HepG2 (cell line): Measurements from ENCODE around the gene TMEM143. TPM values are rescaled to one million over a fixed set of nuclear protein-coding genes. Genes with fewer than 3 reads are reported as not detected.

ENCODE experiments used
- GPN1 ChIP-seq: sonication (generic); formaldehyde crosslinking; IDR thresholded peaks from 2 replicates; pipeline ENCODE4 v1.5.1; 2020; ENCODE audit warnings: missing genetic modification reagents, borderline replicate concordance
- HOXA5 ChIP-seq: sonication (generic); formaldehyde crosslinking; IDR thresholded peaks from 2 replicates; pipeline ENCODE4 v1.4.0; 2020; ENCODE audit warnings: missing genetic modification reagents
- MAFK ChIP-seq, 2 experiments: IDR thresholded peaks in 1 of 2; conservative IDR thresholded peaks in 1 of 2; 2 replicates each; pipeline ENCODE4 v1.6.1; 2011; ENCODE audit warnings: improper control_type of control experiment in 2 of 2, low read length in 2 of 2
- MED13 ChIP-seq: sonication (generic); formaldehyde crosslinking; IDR thresholded peaks from 2 replicates; pipeline ENCODE4 v1.5.0; 2020; ENCODE audit warnings: missing genetic modification reagents
- MXI1 ChIP-seq: IDR thresholded peaks from 3 replicates; pipeline ENCODE4 v1.6.1; 2012; ENCODE audit warnings: low read depth, low read length, inconsistent platforms, borderline replicate concordance
- NKX3-1 ChIP-seq: sonication (generic); formaldehyde crosslinking; IDR thresholded peaks from 2 replicates; pipeline ENCODE4 v1.5.0; 2020; ENCODE audit warnings: missing genetic modification reagents
- PITX1 ChIP-seq: sonication (generic); formaldehyde crosslinking; IDR thresholded peaks from 2 replicates; pipeline ENCODE4 v1.5.1; 2020; ENCODE audit warnings: mild to moderate bottlenecking, missing genetic modification reagents
- RORA ChIP-seq: sonication (generic); formaldehyde crosslinking; IDR thresholded peaks from 2 replicates; pipeline ENCODE4 v1.5.0; 2020; ENCODE audit warnings: mild to moderate bottlenecking, missing genetic modification reagents, moderate library complexity
- SETDB1 ChIP-seq: sonication (generic); formaldehyde crosslinking; IDR thresholded peaks from 2 replicates; pipeline ENCODE4 v1.5.1; 2020; ENCODE audit warnings: missing genetic modification reagents, mild to moderate bottlenecking, borderline replicate concordance
- SIN3B ChIP-seq: fragments of 150-350 bp; IDR thresholded peaks from 2 replicates; pipeline ENCODE4 v1.6.1; 2014; ENCODE audit warnings: low read length
- TRIM24 ChIP-seq: sonication (generic); formaldehyde crosslinking; IDR thresholded peaks from 2 replicates; pipeline ENCODE4 v1.8.0; 2022; ENCODE audit warnings: mild to moderate bottlenecking, missing genetic modification reagents
- YEATS2 ChIP-seq: sonication (generic); formaldehyde crosslinking; IDR thresholded peaks from 2 replicates; pipeline ENCODE4 v1.4.0; 2020; ENCODE audit warnings: missing genetic modification reagents, borderline replicate concordance
- ZC3H13 ChIP-seq: sonication (generic); formaldehyde crosslinking; IDR thresholded peaks from 2 replicates; pipeline ENCODE4 v1.8.1; 2023; ENCODE audit warnings: mild to moderate bottlenecking, missing genetic modification reagents, moderate library complexity
- ZFAT ChIP-seq: sonication (generic); formaldehyde crosslinking; conservative IDR thresholded peaks from 2 replicates; pipeline ENCODE4 v1.8.1; 2023; ENCODE audit warnings: missing genetic modification reagents, inconsistent platforms
- ZNF292 ChIP-seq: sonication (generic); formaldehyde crosslinking; IDR thresholded peaks from 2 replicates; pipeline ENCODE4 v1.8.1; 2022; ENCODE audit warnings: mild to moderate bottlenecking, low read depth, missing genetic modification reagents, borderline replicate concordance
- ZNF30 ChIP-seq: sonication (generic); formaldehyde crosslinking; IDR thresholded peaks from 2 replicates; pipeline ENCODE4 v1.5.0; 2020; ENCODE audit warnings: mild to moderate bottlenecking, missing genetic modification reagents
- ZNF543 ChIP-seq: sonication (generic); formaldehyde crosslinking; IDR thresholded peaks from 2 replicates; pipeline ENCODE4 v1.4.0; 2020; ENCODE audit warnings: mild to moderate bottlenecking, missing genetic modification reagents
- ZNF552 ChIP-seq: sonication (generic); formaldehyde crosslinking; IDR thresholded peaks from 2 replicates; pipeline ENCODE4 v1.9.0; 2022; ENCODE audit warnings: missing genetic modification reagents, mild to moderate bottlenecking, borderline replicate concordance
- ZNF619 ChIP-seq: sonication (generic); formaldehyde crosslinking; IDR thresholded peaks from 2 replicates; pipeline ENCODE4 v1.4.0; 2020; ENCODE audit warnings: mild to moderate bottlenecking, missing genetic modification reagents
- ZNF775 ChIP-seq: sonication (generic); formaldehyde crosslinking; IDR thresholded peaks from 2 replicates; pipeline ENCODE4 v1.4.0; 2020; ENCODE audit warnings: missing genetic modification reagents, mild to moderate bottlenecking, moderate library complexity, borderline replicate concordance
- ZNF781 ChIP-seq: sonication (generic); formaldehyde crosslinking; IDR thresholded peaks from 2 replicates; pipeline ENCODE4 v1.5.1; 2020; ENCODE audit warnings: borderline replicate concordance, mild to moderate bottlenecking, missing genetic modification reagents; ENCODE audit errors: not compliant biosample characterization
- ZNF816 ChIP-seq: sonication (generic); formaldehyde crosslinking; IDR thresholded peaks from 2 replicates; pipeline ENCODE4 v1.8.0; 2022; ENCODE audit warnings: missing genetic modification reagents, mild to moderate bottlenecking, borderline replicate concordance
- ZNF891 ChIP-seq: sonication (generic); formaldehyde crosslinking; IDR thresholded peaks from 2 replicates; pipeline ENCODE4 v1.5.0; 2020; ENCODE audit warnings: mild to moderate bottlenecking, missing genetic modification reagents
- polyA plus RNA-seq, 8 experiments: library from polyadenylated mRNA; depleted of rRNA in 3 of 8; stranded (reverse) in 7 of 8; unstranded in 1 of 8; fragments of >200 nt; fragmentation: Illumina TruSeq in 4 of 8; extraction: Trizol in 4 of 8; gene quantifications; 2 replicates each; pipeline versions ENCODE4 v1.2.1 to v1.2.3, GENCODE V29; 2011 to 2016; ENCODE audit warnings: low read depth in 4 of 8, missing spikeins in 1 of 8, mixed read lengths in 1 of 8; ENCODE audit not compliant: insufficient read depth in 1 of 8
- total RNA-seq, 5 experiments: library from RNA; depleted of rRNA; stranded (reverse); fragments of >200 nt; fragmentation: Illumina TruSeq; extraction: Trizol; gene quantifications; 2 replicates each; pipeline ENCODE4 v1.2.3, GENCODE V29; 2016; ENCODE audit warnings: low read depth in 1 of 5
- TF ChIP-seq, protein P1 (sequence below): sonication (generic); formaldehyde crosslinking; IDR thresholded peaks from 2 replicates; pipeline ENCODE4 v1.4.0; 2020; ENCODE audit warnings: missing genetic modification reagents
- TF ChIP-seq, protein P2 (sequence below): sonication (generic); formaldehyde crosslinking; IDR thresholded peaks from 2 replicates; pipeline ENCODE4 v1.4.0; 2020; ENCODE audit warnings: missing genetic modification reagents
- TF ChIP-seq, protein P3 (sequence below): sonication (generic); formaldehyde crosslinking; IDR thresholded peaks from 2 replicates; pipeline ENCODE4 v1.8.0; 2022; ENCODE audit warnings: mild to moderate bottlenecking, missing genetic modification reagents, moderate library complexity

TMEM143 gene
- total and polyA plus RNA-seq, 2 of the 13 experiments (the other 11 are each of a cell fraction or from before 2014, with no cell fraction given) = 7.7 to 11.3 TPM

DNA sequence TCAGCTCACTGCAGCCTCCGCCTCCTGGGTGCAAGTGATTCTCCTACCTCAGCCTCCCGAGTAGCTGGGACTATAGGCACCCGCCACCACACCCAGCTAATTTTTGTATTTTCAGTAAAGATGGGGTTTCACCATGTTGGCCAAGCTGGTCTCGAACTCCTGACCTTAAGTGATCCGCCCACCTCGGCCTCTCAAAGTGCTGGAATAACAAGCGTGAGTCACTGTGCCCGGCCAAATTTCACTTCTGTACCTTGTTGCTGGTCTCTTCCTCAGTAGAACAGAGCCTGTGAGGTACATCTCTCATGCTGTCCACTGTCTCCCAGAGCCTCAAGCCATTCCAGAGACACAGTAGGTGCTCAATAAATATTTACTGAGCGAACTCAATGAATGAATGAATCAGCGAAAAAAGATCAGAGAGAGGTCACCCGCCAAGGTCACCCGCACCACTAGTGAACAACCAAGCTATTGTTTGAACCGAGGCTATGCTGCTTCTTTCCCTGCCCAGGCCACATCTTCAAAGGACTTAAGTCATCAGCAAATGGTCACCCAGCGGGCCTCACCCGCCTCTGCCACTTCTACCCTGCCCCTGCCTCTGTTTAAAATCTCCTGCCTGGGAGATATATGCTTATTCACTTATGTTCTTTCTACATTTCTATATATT is 9.3 kb downstream of the TMEM143 start (continued):
- TF ChIP-seq, protein P1, sequence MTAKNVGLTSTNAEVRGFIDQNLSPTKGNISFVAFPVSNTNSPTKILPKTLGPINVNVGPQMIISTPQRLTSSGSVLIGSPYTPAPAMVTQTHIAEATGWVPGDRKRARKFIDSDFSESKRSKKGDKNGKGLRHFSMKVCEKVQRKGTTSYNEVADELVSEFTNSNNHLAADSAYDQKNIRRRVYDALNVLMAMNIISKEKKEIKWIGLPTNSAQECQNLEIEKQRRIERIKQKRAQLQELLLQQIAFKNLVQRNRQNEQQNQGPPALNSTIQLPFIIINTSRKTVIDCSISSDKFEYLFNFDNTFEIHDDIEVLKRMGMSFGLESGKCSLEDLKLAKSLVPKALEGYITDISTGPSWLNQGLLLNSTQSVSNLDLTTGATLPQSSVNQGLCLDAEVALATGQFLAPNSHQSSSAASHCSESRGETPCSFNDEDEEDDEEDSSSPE (CRISPR knock-in tag) = no peak
- TF ChIP-seq MXI1 = peak; percentile 33; the same call in 1 of the 3 replicates
- no peak for TF ChIP-seq MED13 (CRISPR knock-in tag)
- no peak for TF ChIP-seq SETDB1 (CRISPR knock-in tag)
- TF ChIP-seq TRIM24 = no peak
- TF ChIP-seq NKX3-1 (CRISPR knock-in tag) = no peak
- TF ChIP-seq, protein P2, sequence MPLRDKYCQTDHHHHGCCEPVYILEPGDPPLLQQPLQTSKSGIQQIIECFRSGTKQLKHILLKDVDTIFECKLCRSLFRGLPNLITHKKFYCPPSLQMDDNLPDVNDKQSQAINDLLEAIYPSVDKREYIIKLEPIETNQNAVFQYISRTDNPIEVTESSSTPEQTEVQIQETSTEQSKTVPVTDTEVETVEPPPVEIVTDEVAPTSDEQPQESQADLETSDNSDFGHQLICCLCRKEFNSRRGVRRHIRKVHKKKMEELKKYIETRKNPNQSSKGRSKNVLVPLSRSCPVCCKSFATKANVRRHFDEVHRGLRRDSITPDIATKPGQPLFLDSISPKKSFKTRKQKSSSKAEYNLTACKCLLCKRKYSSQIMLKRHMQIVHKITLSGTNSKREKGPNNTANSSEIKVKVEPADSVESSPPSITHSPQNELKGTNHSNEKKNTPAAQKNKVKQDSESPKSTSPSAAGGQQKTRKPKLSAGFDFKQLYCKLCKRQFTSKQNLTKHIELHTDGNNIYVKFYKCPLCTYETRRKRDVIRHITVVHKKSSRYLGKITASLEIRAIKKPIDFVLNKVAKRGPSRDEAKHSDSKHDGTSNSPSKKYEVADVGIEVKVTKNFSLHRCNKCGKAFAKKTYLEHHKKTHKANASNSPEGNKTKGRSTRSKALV (CRISPR knock-in tag) = no peak
- TF ChIP-seq ZNF891 (CRISPR knock-in tag) = no peak
- TF ChIP-seq YEATS2 (CRISPR knock-in tag) = no peak
- TF ChIP-seq ZFAT = no peak
- peak; percentile 72; the same call in 1 of the 2 replicates for TF ChIP-seq ZNF816 (CRISPR knock-in tag)
- TF ChIP-seq ZNF292 (CRISPR knock-in tag) = peak; percentile 78
- TF ChIP-seq ZNF781 (CRISPR knock-in tag) = no peak
- no peak for TF ChIP-seq ZNF552 (CRISPR knock-in tag)
- TF ChIP-seq, protein P3, sequence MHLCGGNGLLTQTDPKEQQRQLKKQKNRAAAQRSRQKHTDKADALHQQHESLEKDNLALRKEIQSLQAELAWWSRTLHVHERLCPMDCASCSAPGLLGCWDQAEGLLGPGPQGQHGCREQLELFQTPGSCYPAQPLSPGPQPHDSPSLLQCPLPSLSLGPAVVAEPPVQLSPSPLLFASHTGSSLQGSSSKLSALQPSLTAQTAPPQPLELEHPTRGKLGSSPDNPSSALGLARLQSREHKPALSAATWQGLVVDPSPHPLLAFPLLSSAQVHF = no peak
- TF ChIP-seq RORA = no peak
- TF ChIP-seq MAFK (conservative IDR thresholded peaks at IDR 0.05 in 1 of 2, IDR thresholded peaks at IDR 0.05 in 1 of 2; ENCODE audit: low read length in 2 of 2) = peak; percentile 92 to 98
- TF ChIP-seq ZNF30 (CRISPR knock-in tag) = no peak
- 0 out of 2 replicates have a peak, but pooled peaks have one; percentile 22 for TF ChIP-seq ZC3H13 (CRISPR knock-in tag)
- TF ChIP-seq PITX1 (CRISPR knock-in tag) = 0 out of 2 replicates have a peak, but pooled peaks have one; percentile 52
- no peak for TF ChIP-seq GPN1 (CRISPR knock-in tag)
- TF ChIP-seq ZNF619 (CRISPR knock-in tag) = no peak
- TF ChIP-seq ZNF775 (CRISPR knock-in tag) = no peak
- peak; percentile 44; the same call in 1 of the 2 replicates for TF ChIP-seq ZNF543
- TF ChIP-seq HOXA5 (CRISPR knock-in tag) = no peak; the same call in 1 of the 2 replicates
- TF ChIP-seq SIN3B = no peak
